Tibial nerve (tissue), 4 donors: ENCODE data around the gene RTL10.

Source experiments
- CTCF ChIP-seq, 5 experiments: fragments of 200-600 bp in 3 of 5; fragments of 450-650 bp in 2 of 5; sonication (generic) in 3 of 5; IDR thresholded peaks; one replicate each; pipeline ENCODE4 v1.5.1; 2016 to 2019; ENCODE audit warnings: antibody characterized with exemption in 5 of 5, mild to moderate bottlenecking in 3 of 5, moderate library complexity in 2 of 5
- EP300 ChIP-seq, 2 donors: sonication (generic); formaldehyde crosslinking; IDR thresholded peaks; one replicate each; pipeline ENCODE4 v1.6.1; 2017; ENCODE audit warnings: antibody characterized with exemption in 2 of 2, mild to moderate bottlenecking in 1 of 2
- POLR2A ChIP-seq, 2 donors: fragments of 450-650 bp; IDR thresholded peaks; one replicate each; pipeline ENCODE4 v1.6.1; 2017; ENCODE audit warnings: antibody characterized with exemption in 2 of 2, mild to moderate bottlenecking in 2 of 2, moderate library complexity in 2 of 2

GRCh38 chr22:19868333-19868732 lies 13.7 kb upstream of the RTL10 start:
- TF ChIP-seq CTCF (IDR thresholded peaks at IDR 0.05) (no peak), POLR2A (IDR thresholded peaks at IDR 0.05) (no peak), EP300 (IDR thresholded peaks at IDR 0.05) (no peak)
